Putamen (tissue), 1 donor: ENCODE results near the gene THSD7B.
"Not testable (repeated sequence)": the region's sequence is repeated elsewhere in the genome, so short reads cannot be mapped to it uniquely, and the experiment has no call there.

Experiments used
- DNase-seq: peaks from one replicate; pipeline ENCODE4 v3.0.0-alpha.2; 2016; ENCODE audit warnings: low spot score

THSD7B gene

DNA sequence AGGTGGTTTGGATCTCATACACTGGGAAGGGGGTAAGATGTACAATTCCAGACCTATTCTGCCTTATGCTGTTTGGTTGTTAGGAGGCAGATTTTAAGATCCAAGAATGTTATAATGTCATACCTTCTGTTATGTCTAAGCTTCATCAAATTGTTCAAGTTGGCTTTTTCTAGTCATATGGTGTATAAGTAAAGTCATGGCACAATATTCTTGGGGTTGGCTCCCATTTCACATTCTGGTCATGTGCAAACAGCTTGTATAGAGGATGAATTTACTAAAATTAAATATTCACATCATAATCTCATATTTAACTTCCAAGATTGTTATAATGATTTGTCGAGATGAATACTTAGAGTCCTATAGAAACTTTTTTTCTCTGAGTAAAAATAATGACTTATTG is 774.0 kb downstream of the THSD7B start:
- no peak for DNase-seq

DNA sequence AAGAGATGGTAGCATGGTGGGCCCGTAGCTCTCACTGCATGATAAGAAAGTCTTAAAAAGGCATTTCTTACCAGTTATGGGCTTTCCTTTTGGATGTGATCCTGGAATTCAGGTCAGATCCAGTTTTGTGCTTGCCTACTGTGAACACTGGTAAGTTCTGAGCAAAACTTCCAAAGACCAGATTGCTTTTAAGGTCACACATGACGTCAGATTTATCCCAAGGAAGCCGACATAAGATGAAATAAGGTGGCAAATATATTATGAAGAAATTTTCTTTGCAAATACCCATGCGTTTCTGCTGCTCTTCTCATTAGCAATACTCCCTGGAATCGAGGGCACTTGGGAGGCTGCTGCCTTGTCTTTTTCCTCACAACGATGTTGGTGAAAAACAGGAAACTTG is 782.5 kb downstream of the THSD7B start:
- no peak for DNase-seq

- no peak for DNase-seq
Measured at GRCh38 chr2:137566387-137566786, 801.0 kb downstream of the THSD7B start.

DNA sequence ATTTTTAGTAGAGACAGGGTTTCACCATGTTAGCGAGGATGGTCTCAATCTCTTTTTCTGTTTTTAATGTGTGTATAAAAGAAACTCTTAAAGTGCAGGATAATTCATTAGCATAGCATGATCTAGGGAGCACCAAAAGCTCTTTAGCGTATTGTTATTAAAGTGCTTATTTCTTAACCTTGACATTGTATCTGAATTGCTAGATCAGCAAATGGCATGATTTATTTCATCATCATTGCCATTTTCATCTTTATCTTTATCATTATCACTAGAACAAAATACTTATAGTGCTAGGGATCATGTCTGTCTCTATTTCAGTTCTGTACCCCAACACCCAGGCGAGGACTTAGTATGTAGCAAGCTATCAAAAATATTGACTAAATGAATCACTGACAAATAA is 805.1 kb downstream of the THSD7B start:
- DNase-seq = no peak

- not testable (repeated sequence) for DNase-seq
Measured at GRCh38 chr2:137587834-137588233, 822.5 kb downstream of the THSD7B start.

DNA sequence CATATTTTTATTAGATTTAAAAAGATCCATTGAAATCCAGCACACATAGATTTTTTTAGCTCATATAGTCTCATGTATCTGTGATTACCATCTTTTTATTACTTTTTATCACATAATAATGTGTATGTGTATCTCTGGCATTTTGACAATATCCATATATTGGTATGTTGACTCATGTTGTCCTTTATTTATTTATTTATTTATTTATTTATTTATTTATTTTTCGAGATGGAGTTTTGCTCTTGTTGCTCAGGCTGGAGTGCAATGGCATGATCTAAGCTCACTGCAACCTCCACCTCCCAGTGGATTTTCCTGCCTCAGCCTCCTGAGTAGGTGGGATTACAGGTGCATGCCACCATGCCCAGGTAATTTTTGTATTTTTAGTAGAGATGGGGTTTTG is 823.2 kb downstream of the THSD7B start:
- not testable (repeated sequence) for DNase-seq

DNA sequence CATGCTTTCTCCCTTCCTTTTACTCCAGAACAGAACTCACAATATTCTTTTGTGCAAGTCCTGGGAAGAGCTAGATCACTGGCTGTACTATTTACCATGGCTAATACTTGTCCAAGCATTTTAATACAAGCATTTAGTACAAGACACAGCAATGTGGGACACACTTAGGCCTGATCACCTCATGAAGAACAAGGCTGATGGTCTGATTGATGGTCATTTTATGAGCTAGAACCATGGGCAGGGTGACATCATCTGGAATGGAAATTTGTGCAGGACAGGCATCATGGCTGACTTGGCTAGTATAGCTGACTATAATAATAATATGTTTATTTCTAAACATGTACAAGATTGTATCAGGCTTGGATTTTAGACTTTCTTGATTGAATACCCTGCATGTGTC is 824.8 kb downstream of the THSD7B start:
- DNase-seq = no peak

DNA sequence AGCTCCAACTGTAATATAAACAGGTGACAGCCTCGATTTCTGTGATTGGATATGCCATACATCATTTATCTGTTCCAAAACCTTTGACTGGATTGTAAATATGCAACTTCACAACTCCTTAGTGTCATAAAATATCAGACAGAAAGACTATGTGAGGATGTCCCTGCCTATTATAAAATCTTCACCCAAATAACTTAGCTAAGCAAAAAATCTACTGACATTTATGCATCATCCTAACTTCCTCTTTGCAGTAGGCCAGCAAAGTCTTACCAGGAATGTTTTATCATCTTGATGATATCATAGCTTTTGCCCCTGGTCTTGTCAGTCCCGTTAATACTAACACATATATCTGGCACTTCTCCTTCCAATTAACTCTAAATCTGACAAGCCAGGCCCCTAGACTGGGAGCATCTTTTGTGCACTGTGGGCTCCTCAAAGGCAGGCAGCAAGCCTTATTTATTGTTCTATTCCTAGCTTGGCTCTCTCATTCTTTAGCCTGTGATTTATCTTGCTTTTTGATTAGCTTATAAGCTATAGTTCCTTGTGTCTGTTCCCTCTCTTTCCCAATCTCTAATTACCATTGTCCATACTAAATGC is 842.5 kb downstream of the THSD7B start:
- no peak for DNase-seq

DNA sequence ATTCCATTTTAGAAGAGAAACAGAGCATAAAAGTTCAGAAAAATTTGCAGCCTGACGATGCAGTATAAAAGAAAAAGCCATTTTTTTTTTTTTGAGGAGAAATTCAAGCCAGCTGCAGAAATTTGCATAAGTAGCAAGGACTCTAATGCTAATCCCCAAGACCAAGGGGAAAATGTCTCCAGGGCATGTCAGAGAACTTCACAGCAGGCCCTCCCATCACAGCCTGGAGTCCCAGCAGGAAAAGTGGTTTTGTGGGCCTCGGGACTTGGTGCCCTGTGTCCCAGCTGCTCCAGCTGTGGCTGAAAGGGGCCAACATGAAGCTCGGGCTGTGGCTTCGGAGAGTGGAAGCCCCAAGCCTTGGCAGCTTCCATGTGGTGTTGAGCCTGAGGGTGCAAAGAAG is 873.6 kb downstream of the THSD7B start:
- no peak for DNase-seq

GRCh38 chr2:137644731-137645130 is 879.4 kb downstream of the THSD7B start:
- DNase-seq = no peak

- no peak for DNase-seq
Measured at GRCh38 chr2:137654046-137654445, 888.7 kb downstream of the THSD7B start.

DNA sequence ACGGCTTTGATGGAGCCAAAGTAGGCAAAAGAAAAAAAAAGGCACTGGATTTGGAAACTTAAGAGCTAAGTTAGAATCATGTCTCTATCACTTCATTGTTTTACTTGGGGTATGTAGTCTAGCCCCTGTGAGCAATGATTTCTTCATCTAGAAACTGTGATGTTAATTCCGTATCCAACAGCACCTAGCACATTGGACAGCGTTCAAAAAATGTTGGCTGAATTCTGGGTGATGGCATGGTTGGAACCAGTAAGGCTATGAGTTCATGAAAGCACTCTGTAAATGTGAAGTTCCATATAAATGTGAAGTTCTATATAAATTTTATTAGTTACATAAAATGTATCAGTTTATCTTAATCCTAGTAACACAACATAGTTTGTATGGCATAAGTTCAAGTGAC is 890.5 kb downstream of the THSD7B start:
- no peak for DNase-seq

- DNase-seq = no peak
Measured at GRCh38 chr2:137658433-137658832, 893.1 kb downstream of the THSD7B start.

DNA sequence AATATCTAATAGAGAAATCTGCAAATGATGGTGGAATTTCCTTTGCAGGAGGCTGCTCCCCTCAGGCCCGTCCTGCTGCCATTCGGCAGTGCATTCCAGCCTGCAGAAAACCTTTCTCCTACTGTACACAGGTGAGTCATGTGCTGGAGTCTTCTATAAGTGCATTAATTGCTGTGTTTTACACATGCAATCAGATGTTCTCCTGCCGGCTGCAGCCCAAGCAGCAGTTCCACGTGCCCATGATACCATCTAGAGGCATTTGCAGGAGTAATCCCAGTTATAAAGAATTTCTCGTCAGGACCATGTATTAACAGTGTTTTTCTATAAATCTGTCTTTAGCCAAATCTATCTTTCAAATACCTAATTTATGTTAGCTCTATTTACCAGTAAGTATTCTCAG is 894.3 kb downstream of the THSD7B start:
- peak; percentile 6 for DNase-seq

GRCh38 chr2:137670111-137670510 is 904.8 kb downstream of the THSD7B start:
- DNase-seq = no peak

- no peak for DNase-seq
Measured at GRCh38 chr2:137672989-137673552, 907.7 kb downstream of the THSD7B start.

GRCh38 chr2:137674991-137675390 is 909.6 kb downstream of the THSD7B start:
- DNase-seq = no peak

- DNase-seq = no peak
Measured at GRCh38 chr2:137675584-137676327, 910.4 kb downstream of the THSD7B start.

- DNase-seq = no peak
Measured at GRCh38 chr2:137676346-137676745, 911.0 kb downstream of the THSD7B start.

GRCh38 chr2:137677466-137677865 is 912.1 kb downstream of the THSD7B start:
- no peak for DNase-seq

DNA sequence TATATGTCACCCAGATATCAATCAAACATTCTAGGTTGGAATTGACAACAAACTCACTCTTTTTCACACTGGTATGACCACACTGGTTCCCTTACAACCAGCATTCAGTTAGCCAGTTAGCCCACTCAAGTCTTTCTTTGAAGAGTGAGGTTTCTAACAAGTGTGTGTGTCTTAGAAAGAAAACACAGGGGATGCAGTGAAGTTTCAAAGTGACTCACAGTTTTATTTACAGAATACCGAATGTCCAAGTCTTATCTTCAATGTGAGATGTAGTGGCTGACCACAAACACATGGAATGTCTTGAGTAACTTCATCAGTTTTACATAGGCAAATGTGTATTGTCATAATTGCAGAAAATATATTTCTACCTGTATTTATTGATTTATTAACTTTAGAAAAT is 924.2 kb downstream of the THSD7B start:
- no peak for DNase-seq

- DNase-seq = no peak
Measured at GRCh38 chr2:137693534-137693933, 928.2 kb downstream of the THSD7B start.

- DNase-seq = no peak
Measured at GRCh38 chr2:137696916-137697315, 931.6 kb downstream of the THSD7B start.

- DNase-seq = not testable (repeated sequence)
Measured at GRCh38 chr2:137700250-137700649, 934.9 kb downstream of the THSD7B start.
